Kidney capillary endothelial cell (primary cell): ENCODE data around the gene TMED6.
"Not testable (repeated sequence)": the region's sequence is repeated elsewhere in the genome, so short reads cannot be mapped to it uniquely, and the experiment has no call there.

Experiments
- DNase-seq: peaks from one replicate; pipeline ENCODE4 v3.0.0-alpha.2; 2018; ENCODE audit warnings: low spot score

TMED6 gene

DNA sequence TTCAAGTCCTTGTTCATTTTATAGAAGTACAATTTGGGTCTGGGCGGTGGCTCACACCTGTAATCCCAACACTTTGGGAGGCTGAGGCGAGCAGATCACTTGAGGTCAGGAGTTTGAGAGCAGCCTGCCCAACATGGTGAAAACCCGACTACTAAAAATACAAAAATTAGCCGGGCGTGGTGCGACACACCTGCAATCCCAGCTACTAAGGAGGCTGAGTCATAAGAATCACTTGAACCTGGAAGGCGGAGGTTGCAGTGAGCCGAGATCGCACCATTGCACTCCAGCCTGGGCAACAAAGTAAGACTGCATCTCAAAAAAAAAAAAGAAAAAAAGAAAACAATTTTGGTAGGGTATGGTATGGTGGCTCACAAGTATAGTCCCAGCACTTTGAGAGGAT is 8.5 kb upstream of the TMED6 start:
- not testable (repeated sequence) for DNase-seq

DNA sequence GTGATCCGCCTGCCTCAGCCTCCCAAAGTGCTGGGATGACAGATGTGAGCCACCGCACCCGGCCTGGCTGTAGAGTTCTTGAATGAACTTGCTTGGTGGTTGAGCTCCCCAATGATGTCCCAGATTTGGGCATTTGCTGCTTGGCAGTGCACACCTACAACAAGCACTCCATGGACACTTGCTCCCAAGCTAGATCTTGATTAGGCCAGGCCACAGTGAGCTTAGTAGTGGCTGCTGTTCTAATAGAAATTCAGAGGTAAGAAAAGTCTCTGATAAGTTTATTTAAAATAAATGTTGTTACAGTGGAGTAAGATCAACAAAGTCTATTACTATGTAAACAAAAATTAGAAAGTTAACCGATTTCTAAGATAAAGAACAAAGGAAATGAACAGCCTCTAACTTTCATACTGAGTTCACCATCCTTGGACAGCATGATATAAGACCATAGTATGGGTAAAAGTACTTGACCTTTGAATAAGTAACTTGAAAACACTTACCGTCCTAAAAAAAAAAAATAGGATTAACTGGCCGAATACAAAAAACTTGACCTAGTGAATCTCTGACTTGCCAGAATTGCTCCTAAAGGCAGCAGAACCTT is 951 bp downstream of the TMED6 start:
- DNase-seq = no peak

DNA sequence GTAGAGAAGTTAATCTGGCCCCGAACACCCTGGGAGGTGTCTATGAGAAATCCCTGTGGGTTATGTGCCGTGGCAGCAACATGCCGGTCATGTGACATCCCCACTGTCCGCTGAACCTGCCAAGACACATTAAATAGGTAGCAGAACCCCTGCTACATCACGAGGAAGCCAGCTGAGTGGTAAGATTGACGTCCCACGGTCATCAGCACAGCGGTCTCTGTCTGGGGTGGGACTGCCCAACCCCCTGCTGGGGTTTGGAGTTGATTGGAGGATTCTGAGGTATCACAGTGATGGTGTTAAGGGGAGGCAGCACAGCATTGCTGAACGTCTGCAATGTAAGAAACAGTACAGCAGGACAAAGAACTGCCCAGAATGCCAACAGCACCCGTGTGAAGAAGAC is 2.0 kb downstream of the TMED6 start:
- DNase-seq = no peak

DNA sequence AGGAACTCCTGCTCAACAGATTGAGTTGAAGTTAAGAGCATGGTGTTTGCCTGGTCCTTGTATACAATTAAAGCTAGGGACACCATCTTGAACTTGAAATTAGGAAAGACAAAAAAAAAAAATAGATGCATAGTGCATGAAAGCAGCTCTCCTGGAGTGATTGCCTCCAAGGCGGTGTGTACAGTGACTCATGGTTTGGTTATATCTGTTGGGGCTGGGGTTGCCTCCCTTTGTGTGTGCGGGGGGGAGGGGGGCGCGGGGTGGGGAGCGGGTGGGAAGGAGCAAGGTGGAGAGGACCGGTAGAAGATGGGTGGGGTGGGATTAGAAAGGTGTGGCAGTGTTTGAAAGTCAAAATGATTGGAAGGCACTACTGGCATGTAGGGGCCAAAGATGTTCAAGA is 3.4 kb downstream of the TMED6 start:
- DNase-seq = no peak

DNA sequence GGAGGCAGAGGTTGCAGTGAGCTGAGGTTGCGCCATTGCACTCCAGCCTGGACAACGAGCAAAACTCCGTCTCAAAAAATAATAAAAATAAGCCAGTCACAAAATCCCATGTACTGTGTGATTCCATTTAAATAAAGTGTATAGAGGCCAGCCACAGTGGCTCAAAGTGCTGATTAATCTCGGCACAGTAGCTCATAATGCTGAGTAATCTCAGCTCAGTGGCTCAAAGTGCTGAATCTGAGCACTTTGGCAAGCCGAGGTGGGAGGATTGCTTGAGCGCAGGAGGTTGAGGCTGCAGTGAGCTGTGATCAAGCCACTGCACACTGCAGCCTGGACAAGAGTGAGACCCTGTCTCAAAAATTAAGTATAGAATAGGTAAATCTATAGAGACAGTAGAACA is 4.9 kb downstream of the TMED6 start:
- DNase-seq = no peak

DNA sequence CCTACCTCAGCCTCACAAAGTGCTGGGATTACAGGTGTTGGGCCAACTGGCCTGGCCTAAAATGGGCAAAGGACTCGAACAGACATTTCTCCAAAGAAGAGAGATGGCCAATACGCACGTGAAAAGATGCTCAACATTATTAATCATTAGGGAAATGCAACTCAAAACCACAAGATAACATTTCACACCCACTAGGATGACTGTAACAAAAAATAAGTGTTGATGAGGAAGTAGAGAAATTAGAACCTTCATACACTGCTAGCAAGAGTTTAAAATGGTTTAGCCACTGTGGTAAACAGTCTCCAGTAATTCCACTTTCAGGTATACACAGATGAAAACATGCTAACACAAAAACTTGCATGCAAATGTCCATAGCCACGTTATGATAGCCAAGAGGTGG is 5.7 kb downstream of the TMED6 start:
- DNase-seq = no peak

DNA sequence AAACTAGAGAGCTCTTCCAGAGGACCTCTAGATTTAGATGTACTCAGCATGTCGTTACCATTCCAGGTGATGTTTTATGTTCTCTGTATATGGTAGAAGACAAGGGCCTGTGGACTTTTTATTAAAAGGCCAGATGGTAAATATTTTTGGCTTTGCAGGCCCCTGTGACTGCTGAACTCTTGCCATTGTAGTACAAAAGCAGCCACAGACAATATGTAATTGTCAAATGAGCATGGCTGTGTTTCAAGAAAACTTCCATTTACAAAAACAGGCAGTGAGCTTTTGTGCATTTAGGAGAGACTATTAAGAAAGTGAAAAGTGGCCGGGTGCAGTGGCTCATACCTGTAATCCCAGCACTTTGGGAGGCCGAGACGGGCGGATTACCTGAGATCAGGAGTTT is 7.4 kb downstream of the TMED6 start:
- DNase-seq = no peak

DNA sequence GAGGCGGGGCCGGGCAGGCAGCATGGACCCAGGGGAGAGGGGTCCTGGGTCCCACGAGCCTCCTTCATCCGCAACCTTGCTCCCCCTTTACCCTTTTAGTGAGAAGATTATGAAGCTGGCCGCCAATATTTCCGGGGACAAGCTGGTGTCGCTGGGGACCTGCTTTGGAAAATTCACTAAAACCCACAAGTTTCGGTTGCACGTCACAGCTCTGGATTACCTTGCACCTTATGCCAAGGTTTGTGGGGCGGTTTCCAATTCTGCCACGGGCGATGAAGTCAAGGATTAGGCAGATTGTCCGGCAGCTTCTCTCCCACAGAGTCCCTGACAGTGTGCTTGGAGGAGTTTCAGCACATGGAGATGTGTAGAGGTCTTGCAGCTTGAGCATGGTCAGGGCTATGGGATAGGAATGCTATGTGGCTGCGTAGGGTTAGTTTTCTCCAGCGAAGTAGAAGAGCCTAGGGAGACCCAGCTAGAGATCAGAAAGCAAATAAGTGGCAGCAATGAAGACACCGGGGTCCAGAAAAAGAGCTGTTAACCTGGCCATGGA is 11.4 kb downstream of the TMED6 start:
- no peak for DNase-seq

DNA sequence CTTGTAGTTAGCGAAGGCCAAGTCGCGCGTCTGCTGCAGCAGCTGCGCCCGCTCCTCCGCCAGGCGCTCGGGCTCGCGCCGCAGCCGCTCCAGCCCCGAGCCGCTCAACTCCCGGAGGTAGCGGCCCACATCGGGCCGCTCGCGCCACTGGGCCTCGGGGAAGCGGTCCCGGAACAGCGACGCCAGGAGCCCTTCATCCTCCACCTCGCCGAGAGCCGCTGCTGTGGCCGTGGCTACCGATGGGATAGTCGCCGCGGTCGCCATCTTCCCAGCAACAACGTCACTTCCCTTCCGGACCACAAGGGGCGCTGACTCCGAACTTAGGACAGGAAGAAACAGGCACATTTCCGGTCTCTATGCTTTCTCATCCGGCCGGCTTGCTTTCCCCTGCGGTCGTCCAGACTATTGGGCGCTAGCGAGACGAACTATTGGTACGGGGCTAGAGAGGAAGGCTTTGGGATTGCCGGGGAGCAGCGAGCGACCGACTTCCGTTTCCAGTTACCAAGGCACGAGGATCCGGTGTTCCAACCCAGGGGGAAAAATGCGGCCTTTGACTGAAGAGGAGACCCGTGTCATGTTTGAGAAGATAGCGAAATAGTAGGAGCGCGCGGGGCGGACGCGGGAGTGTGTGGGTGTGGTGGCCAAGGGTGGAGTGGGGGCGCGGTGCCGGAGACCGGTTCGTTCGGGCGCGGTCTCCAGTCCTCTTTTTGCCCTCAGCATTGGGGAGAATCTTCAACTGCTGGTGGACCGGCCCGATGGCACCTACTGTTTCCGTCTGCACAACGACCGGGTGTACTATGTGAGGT is 12.1 kb downstream of the TMED6 start, which contains the start of the genes COG8 and NIP7:
Gene COG8, minus strand, starts transcription at position 276 of the 806 bp plus-strand sequence. Its CDS starts 12 bp downstream, at position 264.
Gene NIP7, plus strand, starts transcription at position 484 of the 806 bp plus-strand sequence. Its CDS starts 58 bp downstream, at position 542.
- peak; percentile 98 for DNase-seq

DNA sequence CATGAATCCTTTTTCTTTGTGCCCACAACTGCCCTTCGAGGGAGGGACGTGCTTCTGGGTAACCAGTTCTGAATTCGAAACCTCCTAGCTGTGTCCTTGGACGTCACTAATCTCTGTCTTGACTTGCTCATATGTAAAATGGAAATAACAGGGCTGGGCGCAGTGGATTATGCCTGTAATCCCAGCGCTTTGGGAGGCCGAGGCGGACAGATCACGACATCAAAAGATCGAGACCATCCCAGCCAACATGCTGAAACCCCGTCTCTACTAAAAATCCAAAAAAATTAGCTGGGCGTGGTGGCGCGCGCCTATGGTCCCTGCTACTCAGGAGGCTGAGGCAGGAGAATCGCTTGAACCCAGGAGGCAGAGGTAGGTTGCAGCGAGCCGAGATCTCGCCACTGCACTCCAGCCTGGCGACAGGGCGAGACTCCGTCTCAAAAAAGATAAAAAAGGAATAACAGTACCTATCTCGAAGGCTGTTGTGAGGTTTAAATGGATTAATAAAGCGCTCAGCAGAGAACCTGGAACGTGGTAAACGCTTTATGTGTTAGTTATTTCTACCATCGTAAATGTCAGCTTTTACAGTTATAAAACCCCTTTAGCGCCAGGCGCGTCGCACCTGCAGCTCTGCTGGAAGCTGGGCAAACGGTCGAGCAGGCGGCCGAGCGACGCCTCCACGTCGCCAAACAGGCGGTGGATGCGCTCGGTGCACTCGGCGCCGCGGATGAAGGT is 12.9 kb downstream of the TMED6 start:
- DNase-seq = no peak

DNA sequence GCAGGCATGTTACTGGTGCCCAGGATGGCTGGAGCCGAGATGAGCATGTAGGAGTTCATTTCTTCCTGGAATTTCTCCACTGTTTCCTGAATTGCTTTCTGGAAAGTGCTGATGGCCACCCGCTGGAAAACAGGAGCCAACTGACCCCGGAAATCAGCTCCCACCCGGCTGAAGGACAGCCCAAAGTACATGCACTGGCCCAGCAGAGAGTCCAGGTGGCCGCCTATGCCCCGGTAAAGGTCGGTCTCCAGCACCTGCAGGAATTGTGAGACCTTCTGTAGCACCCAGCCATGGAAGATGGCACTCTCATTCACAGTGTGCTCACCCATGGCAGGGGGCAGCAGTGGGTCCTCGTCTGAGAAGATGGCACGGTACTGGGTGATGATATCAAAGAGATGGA is 16.9 kb downstream of the TMED6 start:
- no peak for DNase-seq

DNA sequence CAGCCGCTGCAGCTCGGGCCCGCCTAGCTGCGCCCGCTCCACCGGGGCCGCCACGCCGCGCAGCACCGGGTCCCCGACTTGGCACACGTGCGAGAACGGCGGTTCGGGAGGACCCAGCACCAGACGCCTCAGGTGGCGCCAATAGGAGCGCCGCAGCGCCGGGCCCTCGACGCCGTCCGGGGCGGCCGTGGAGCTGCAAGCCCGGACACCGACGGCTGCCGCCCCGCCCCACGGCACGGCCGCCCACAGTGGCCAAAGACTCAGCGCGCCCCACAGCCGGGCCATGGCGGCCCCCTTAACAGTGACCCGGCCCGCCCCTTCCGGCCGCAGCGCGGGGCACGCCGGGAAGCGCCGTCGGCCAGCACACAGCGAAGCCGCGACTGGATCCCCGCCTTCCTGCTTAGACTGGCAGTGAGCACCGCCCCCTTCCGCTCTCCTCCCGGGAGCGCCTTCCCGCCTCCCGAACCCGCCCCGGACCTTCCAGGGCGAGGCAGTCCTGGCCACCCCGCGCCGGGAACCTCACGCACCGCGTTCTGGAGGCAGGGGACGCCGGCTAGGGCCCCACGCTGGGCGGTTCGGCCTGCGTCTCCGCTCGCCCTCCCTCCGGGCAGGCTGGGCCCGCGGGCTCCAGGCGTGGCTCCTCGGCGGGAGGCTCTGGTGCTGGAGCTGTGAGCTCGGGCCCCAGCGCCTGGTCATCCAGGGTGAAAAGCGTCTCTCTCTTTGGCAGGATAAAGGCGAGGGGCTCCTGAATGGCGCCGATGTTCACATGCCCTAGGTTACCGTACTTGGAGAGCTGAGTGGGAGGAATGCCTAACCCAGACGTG is 21.1 kb downstream of the TMED6 start, which contains the start of gene PDF:
Gene PDF, minus strand, starts transcription at position 303 of the 824 bp plus-strand sequence. Its CDS starts 18 bp downstream, at position 285.
- DNase-seq = peak; percentile 90

DNA sequence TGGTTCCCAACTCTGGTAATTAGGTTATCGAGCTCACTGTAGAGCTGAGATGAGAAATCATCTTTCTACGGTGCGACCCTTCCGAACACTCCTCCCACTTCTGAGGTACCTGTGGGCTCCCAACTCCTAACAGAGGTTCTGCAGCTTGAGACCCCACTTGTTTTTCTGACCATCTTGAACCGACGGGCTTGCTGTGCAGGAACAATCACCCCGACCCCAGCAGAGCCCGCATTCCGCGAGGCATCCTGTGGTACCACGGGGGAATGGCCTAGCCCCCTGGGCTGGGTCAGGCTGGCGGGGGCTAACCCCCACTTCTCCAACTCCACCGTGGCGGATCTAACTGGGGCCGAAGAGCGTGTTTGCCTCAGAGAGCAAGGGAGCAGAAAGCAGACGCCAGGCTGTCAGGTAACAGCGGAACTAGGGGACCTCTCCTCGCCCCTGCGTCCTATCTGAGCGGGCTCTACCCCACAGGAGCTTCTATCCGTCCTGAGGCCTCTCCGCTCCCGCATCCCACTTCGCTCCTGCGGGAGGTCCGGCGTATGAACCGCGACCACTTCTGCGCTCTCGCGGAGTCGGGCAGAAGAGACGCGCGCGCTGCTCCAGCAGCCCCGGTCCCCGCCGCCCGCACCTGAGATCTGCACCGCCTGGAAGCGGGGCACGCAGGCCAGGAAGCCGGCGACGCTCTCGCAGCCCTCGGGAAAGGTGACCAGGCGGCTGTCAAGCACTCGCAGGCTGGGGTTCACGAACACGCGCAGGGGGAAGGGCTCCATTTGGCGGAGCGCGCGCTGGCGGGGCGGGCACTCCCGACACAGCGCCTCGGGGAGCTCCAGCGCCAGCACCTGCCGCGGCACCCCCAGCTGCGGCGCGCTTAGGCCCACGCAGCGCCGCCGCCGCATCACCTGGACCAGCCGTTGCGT is 22.0 kb downstream of the TMED6 start:
- no peak for DNase-seq

DNA sequence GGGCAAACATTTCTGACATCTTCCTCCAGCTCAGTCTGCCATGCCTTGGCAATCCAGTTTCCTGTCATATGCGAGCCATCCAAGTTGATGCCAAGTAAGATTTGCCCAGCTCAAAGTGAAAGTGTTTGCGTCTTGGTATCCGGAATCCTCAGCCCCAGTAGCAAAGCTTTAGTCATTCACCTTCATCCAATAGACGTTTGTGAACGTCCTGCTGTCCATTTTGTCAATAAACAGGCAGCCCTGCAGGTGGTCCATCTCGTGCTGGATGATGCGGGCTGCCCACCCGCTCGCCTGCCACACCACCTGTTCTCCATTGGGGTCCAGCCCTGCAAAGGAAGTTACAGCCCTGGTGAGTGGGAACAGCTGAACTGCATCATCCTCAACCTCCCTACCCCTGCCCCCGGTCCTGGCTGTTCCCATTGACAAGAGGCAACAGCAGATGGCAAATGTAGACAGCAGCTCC is 22.7 kb downstream of the TMED6 start:
- DNase-seq = no peak

DNA sequence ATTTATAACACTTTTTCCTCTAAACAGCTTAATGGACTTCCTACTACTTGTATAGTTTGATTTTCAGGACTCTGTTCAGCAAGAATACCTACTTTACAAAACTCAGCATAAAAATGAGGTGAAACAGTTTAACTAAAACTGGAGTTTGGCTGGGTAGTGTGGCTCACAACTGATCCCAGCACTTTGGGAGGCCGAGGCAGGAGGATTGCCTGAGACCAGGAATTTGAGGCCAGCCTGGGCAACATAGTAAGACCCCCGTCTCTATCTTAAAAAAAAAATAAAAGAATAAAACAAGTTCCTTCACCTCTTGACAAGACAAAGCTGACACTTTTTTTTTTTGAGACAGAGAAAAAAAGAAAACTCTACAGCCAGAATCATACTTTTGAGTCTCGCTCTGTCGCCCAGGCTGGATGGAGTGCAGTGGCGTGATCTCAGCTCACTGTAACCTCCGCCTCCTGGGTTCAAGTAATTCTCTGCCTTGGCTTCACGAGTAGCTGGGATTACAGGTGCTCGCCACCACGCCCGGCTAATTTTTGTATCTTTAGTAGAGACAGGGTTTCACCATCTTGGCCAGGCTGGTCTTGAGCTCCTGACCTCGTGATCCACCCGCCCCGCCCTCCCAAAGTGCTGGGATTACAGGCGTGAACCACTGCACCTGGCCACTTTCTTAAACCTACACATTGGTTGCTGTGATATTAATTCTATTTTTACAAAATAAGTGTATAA is 23.8 kb downstream of the TMED6 start:
- DNase-seq = no peak

DNA sequence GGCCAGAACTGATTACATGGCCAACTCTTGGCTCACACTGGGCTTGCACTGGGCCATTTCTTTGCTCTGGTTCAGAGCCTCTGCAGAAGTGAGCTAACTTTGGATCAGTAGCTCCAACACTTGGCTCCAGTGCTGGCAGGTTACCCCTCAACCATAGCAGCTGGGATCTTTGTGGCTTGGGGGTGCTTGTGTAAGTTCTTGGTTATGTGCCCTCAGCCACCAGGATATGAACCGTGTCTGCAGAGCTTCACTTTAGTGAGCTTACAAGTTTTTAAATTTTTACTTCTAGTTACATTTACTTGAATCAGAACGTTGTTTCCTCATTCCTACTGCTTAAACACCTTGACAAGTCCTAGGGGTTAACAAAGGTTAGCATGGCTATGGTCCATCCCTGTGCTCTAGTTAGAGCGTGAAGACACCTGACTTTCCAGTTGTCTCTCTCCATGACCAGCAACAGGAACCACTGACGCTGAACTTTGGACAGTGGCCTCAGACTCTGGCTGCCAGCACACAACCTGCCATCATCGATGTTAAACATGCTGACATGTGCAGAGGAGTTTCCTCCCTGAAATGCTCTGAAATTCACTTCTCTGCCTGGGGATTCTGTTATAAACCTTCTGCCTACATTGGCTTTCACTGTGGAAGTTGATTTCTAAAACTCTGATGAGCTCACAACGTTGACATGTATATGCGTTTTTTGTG is 25.3 kb downstream of the TMED6 start:
- DNase-seq = no peak

DNA sequence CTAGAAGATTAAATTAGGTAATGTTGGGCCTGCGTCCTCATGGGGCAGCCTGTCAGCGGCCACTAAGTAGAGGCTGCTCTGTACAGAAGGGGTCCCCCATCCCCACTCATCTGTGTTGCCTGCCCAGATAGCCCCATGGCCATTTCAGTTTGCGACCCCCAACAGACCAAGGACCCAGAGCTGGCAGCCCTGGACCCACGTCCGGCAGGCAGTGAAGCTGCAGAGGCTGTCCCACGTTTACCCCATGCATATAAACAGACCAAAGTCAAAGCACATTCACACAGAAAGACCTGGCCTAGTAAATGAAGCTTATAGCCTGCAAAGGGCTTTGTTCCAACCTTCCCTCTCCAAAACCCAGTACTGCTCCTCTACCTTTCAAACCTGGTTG is 25.8 kb downstream of the TMED6 start:
- no peak for DNase-seq

DNA sequence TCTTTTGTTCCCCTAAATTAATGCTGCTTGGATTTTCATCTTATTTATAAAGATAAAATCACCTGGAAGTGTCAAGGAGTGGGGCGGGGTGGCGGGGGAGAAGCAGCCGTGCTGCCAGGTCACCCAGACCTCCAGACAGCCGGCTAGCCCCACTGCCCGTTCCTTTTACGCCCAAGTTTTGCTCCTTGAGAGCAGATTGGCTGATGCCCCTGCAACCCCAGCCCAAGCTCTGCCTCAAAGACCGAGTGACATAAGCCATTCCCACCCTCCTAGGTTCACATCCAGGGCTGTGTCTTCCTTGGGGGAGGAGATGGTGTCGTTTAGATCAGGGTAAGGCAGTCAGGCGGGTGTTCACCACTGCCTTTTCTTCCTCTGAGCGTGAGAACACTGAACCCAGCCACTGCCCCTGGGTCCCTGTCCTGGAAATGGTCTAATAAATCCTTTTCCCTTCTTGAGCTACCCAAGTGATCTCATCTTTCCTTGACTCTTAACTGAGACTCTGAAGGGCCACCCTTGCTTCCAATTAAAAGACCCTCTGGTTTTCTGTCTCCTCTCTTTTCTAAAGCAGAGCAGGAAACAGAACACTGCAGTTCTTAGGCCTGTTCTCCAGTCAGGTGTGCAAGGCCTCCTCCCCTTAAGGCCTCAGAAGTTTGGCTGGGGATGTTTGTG is 26.9 kb downstream of the TMED6 start:
- no peak for DNase-seq
